ENCODE data around the gene C1orf105. TPM values are rescaled to one million over a fixed set of nuclear protein-coding genes. Genes with fewer than 3 reads are reported as not detected.

C1orf105 gene
- total and polyA plus RNA-seq, 2 of the 13 experiments (the other 11 are each of a cell fraction or from before 2014, with no cell fraction given), result 0.15 to 0.45 TPM

GRCh38 chr1:172449585-172450523, 29.4 kb downstream of the C1orf105 start (continued):
- TF ChIP-seq ZNF484 (CRISPR knock-in tag; IDR thresholded peaks at IDR 0.05; ENCODE audit: borderline replicate concordance, low read depth), result no peak
- TF ChIP-seq, protein P1, sequence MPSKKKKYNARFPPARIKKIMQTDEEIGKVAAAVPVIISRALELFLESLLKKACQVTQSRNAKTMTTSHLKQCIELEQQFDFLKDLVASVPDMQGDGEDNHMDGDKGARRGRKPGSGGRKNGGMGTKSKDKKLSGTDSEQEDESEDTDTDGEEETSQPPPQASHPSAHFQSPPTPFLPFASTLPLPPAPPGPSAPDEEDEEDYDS (CRISPR knock-in tag; IDR thresholded peaks at IDR 0.05), result no peak; the same call in 1 of the 2 replicates
- TF ChIP-seq ZZZ3 (CRISPR knock-in tag; IDR thresholded peaks at IDR 0.05; ENCODE audit: borderline replicate concordance), result no peak; the same call in 1 of the 2 replicates
- TF ChIP-seq MXD3 (CRISPR knock-in tag; IDR thresholded peaks at IDR 0.05), result no peak
- TF ChIP-seq ZFY (CRISPR knock-in tag; IDR thresholded peaks at IDR 0.05), result peak; percentile 74
- no peak for TF ChIP-seq NONO (IDR thresholded peaks at IDR 0.05)
- TF ChIP-seq NONO (CRISPR knock-in tag; conservative IDR thresholded peaks at IDR 0.05), result no peak; the same call in 1 of the 2 replicates
- no peak for TF ChIP-seq ZNF329 (CRISPR knock-in tag; IDR thresholded peaks at IDR 0.05; ENCODE audit: low read depth)
- TF ChIP-seq NAIF1 (CRISPR knock-in tag; IDR thresholded peaks at IDR 0.05; ENCODE audit: borderline replicate concordance), result no peak
- TF ChIP-seq PLRG1 (conservative IDR thresholded peaks at IDR 0.05), result no peak
- TF ChIP-seq HDAC1 (CRISPR knock-in tag; IDR thresholded peaks at IDR 0.05), result peak; percentile 53
- no peak for TF ChIP-seq MYC (CRISPR knock-in tag; IDR thresholded peaks at IDR 0.05; ENCODE audit: borderline replicate concordance)
- no peak for TF ChIP-seq IRF1 (CRISPR knock-in tag; IDR thresholded peaks at IDR 0.05; ENCODE audit: low read depth)
- no peak for TF ChIP-seq ZNF589 (CRISPR knock-in tag; conservative IDR thresholded peaks at IDR 0.05)
- no peak for TF ChIP-seq CREM (IDR thresholded peaks at IDR 0.05)
- TF ChIP-seq CREM (CRISPR knock-in tag; IDR thresholded peaks at IDR 0.05), result no peak
- no peak for TF ChIP-seq PAF1 (CRISPR knock-in tag; IDR thresholded peaks at IDR 0.05)
- TF ChIP-seq FOSL2 (CRISPR knock-in tag; IDR thresholded peaks at IDR 0.05), result peak; percentile 37; the same call in 1 of the 2 replicates
- no peak for TF ChIP-seq ZNF674 (CRISPR knock-in tag; IDR thresholded peaks at IDR 0.05; ENCODE audit: low read depth)
- TF ChIP-seq ZNF251 (CRISPR knock-in tag; IDR thresholded peaks at IDR 0.05), result no peak
- TF ChIP-seq ZKSCAN1 (IDR thresholded peaks at IDR 0.05; ENCODE audit: low read length), result no peak
- no peak for TF ChIP-seq SP5 (CRISPR knock-in tag; IDR thresholded peaks at IDR 0.05; ENCODE audit: borderline replicate concordance, low read depth)
- no peak for TF ChIP-seq ATF6 (CRISPR knock-in tag; conservative IDR thresholded peaks at IDR 0.05)
- TF ChIP-seq ZKSCAN8 (CRISPR knock-in tag; IDR thresholded peaks at IDR 0.05; ENCODE audit: borderline replicate concordance), result no peak

Data from HepG2 (cell line).